ENCODE results near the gene C1orf159.

- TF ChIP-seq CTCF (conservative IDR thresholded peaks at IDR 0.05; ENCODE audit: low read depth in 2 of 2) (no peak), REST (IDR thresholded peaks at IDR 0.05; ENCODE audit: unreplicated experiment) (no peak), EZH2phosphoT487 (IDR thresholded peaks at IDR 0.05; ENCODE audit: unreplicated experiment) (no peak), EZH2 (IDR thresholded peaks at IDR 0.05; ENCODE audit: low read depth, unreplicated experiment) (no peak), POLR2AphosphoS5 (IDR thresholded peaks at IDR 0.05; ENCODE audit: low read depth) (no peak), ETS1 (IDR thresholded peaks at IDR 0.05) (no peak), CREB1 (CRISPR knock-in tag; IDR thresholded peaks at IDR 0.05; ENCODE audit: low read depth) (no peak), ZNF114 (CRISPR knock-in tag; IDR thresholded peaks at IDR 0.05) (no peak), JUNB (IDR thresholded peaks at IDR 0.05; ENCODE audit: unreplicated experiment) (no peak), ZNF331 (CRISPR knock-in tag; IDR thresholded peaks at IDR 0.05; ENCODE audit: low read depth) (no peak), ZNF462 (CRISPR knock-in tag; IDR thresholded peaks at IDR 0.05) (no peak), NANOG (IDR thresholded peaks at IDR 0.05; ENCODE audit: borderline replicate concordance) (no peak), STAT1 (IDR thresholded peaks at IDR 0.05; ENCODE audit: unreplicated experiment) (no peak)
Observed at GRCh38 chr1:1120096-1120495, 4.2 kb upstream of the C1orf159 start.
